HepG2 (cell line): ENCODE results near the gene CDHR5. TPM values are rescaled to one million over a fixed set of nuclear protein-coding genes. Genes with fewer than 3 reads are reported as not detected.

ENCODE experiments used
- AKAP8 ChIP-seq: sonication (generic); formaldehyde crosslinking; IDR thresholded peaks from 2 replicates; pipeline ENCODE4 v1.5.1; 2020; ENCODE audit warnings: mild to moderate bottlenecking, missing genetic modification reagents
- ASH2L ChIP-seq: fragments of 300-600, 200-600 bp; sonication (generic); IDR thresholded peaks from 2 replicates; pipeline ENCODE4 v1.7.0; 2017; ENCODE audit warnings: low read depth, mild to moderate bottlenecking, moderate library complexity, mixed read lengths, low read length; ENCODE audit not compliant: insufficient read length
- BCL6 ChIP-seq: IDR thresholded peaks from 2 replicates; pipeline ENCODE4 v1.6.1; 2016; ENCODE audit warnings: missing genetic modification reagents, missing compliant biosample characterization
- CERS6 ChIP-seq: sonication (generic); formaldehyde crosslinking; IDR thresholded peaks from 2 replicates; pipeline ENCODE4 v1.5.0; 2020; ENCODE audit warnings: missing genetic modification reagents
- ERF ChIP-seq: IDR thresholded peaks from 2 replicates; pipeline ENCODE4 v1.6.1; 2018; ENCODE audit warnings: missing biosample characterization, missing genetic modification reagents
- FOXJ3 ChIP-seq: sonication (generic); formaldehyde crosslinking; IDR thresholded peaks from 2 replicates; pipeline ENCODE4 v1.4.0; 2020; ENCODE audit warnings: missing genetic modification reagents, mild to moderate bottlenecking, borderline replicate concordance
- GFI1 ChIP-seq: sonication (generic); formaldehyde crosslinking; IDR thresholded peaks from 2 replicates; pipeline ENCODE4 v1.5.0; 2020; ENCODE audit warnings: missing genetic modification reagents, mild to moderate bottlenecking, borderline replicate concordance
- HINFP ChIP-seq: sonication (generic); formaldehyde crosslinking; IDR thresholded peaks from 2 replicates; pipeline ENCODE4 v1.4.0; 2020; ENCODE audit warnings: low read depth, mild to moderate bottlenecking, missing genetic modification reagents
- HNRNPLL ChIP-seq: fragments of 200-400 bp; formaldehyde crosslinking; IDR thresholded peaks from 2 replicates; pipeline ENCODE4 v1.6.1; 2017; ENCODE audit warnings: mild to moderate bottlenecking, low read depth, low read length; ENCODE audit not compliant: poor library complexity, severe bottlenecking
- HOXA5 ChIP-seq: sonication (generic); formaldehyde crosslinking; IDR thresholded peaks from 2 replicates; pipeline ENCODE4 v1.4.0; 2020; ENCODE audit warnings: missing genetic modification reagents
- JUNB ChIP-seq: sonication (generic); formaldehyde crosslinking; IDR thresholded peaks from 2 replicates; pipeline ENCODE4 v1.8.0; 2022; ENCODE audit warnings: missing genetic modification reagents, mild to moderate bottlenecking, borderline replicate concordance
- KLF11 ChIP-seq: IDR thresholded peaks from 2 replicates; pipeline ENCODE4 v1.6.1; 2016; ENCODE audit warnings: missing compliant biosample characterization
- MNT ChIP-seq: fragments of 450-650 bp; IDR thresholded peaks from 2 replicates; pipeline ENCODE4 v1.6.1; 2016
- NCOR1 ChIP-seq: fragments of 200-600 bp; sonication (generic); IDR thresholded peaks from 2 replicates; pipeline ENCODE4 v1.7.0; 2017; ENCODE audit warnings: antibody characterized with exemption, low read length, borderline replicate concordance
- NR2F6 ChIP-seq, 2 experiments: IDR thresholded peaks; 2 replicates each; pipeline ENCODE4 v1.6.1; 2016; ENCODE audit warnings: antibody characterized with exemption in 1 of 2, mild to moderate bottlenecking in 1 of 2
- POLR2A ChIP-seq, 2 experiments: IDR thresholded peaks; 2 replicates each; pipeline ENCODE4 v1.6.1; 2011; ENCODE audit warnings: low read depth in 2 of 2, low read length in 2 of 2, mild to moderate bottlenecking in 1 of 2, moderate library complexity in 1 of 2; ENCODE audit not compliant: insufficient read depth in 1 of 2
- RFXANK ChIP-seq: IDR thresholded peaks from 2 replicates; pipeline ENCODE4 v1.6.1; 2016
- ZFY ChIP-seq: sonication (generic); formaldehyde crosslinking; IDR thresholded peaks from 2 replicates; pipeline ENCODE4 v1.4.0; 2020; ENCODE audit warnings: missing genetic modification reagents
- ZNF17 ChIP-seq: sonication (generic); formaldehyde crosslinking; IDR thresholded peaks from 2 replicates; pipeline ENCODE4 v1.5.0; 2020; ENCODE audit warnings: mild to moderate bottlenecking, missing genetic modification reagents
- ZNF570 ChIP-seq: sonication (generic); formaldehyde crosslinking; IDR thresholded peaks from 2 replicates; pipeline ENCODE4 v1.4.0; 2020; ENCODE audit warnings: mild to moderate bottlenecking, missing genetic modification reagents, borderline replicate concordance
- ZNF772 ChIP-seq: sonication (generic); formaldehyde crosslinking; IDR thresholded peaks from 2 replicates; pipeline ENCODE4 v1.5.0; 2020; ENCODE audit warnings: mild to moderate bottlenecking, missing genetic modification reagents
- ZNF800 ChIP-seq: sonication (generic); formaldehyde crosslinking; IDR thresholded peaks from 2 replicates; pipeline ENCODE4 v1.4.0; 2020; ENCODE audit warnings: missing genetic modification reagents
- ZUFSP ChIP-seq: sonication (generic); formaldehyde crosslinking; IDR thresholded peaks from 2 replicates; pipeline ENCODE4 v1.9.0; 2021; ENCODE audit warnings: missing genetic modification reagents, mild to moderate bottlenecking, borderline replicate concordance
- polyA plus RNA-seq, 8 experiments: library from polyadenylated mRNA; depleted of rRNA in 3 of 8; stranded (reverse) in 7 of 8; unstranded in 1 of 8; fragments of >200 nt; fragmentation: Illumina TruSeq in 4 of 8; extraction: Trizol in 4 of 8; gene quantifications; 2 replicates each; pipeline versions ENCODE4 v1.2.1 to v1.2.3, GENCODE V29; 2011 to 2016; ENCODE audit warnings: low read depth in 4 of 8, missing spikeins in 1 of 8, mixed read lengths in 1 of 8; ENCODE audit not compliant: insufficient read depth in 1 of 8
- total RNA-seq, 5 experiments: library from RNA; depleted of rRNA; stranded (reverse); fragments of >200 nt; fragmentation: Illumina TruSeq; extraction: Trizol; gene quantifications; 2 replicates each; pipeline ENCODE4 v1.2.3, GENCODE V29; 2016; ENCODE audit warnings: low read depth in 1 of 5

Gene CDHR5
- total and polyA plus RNA-seq, 2 of the 13 experiments (the other 11 are each of a cell fraction or from before 2014, with no cell fraction given) = 0.46 to 0.71 TPM

GRCh38 chr11:655036-655726 is 30.4 kb upstream of the CDHR5 start (continued):
- TF ChIP-seq GFI1 (CRISPR knock-in tag) = peak; percentile 46; the same call in 1 of the 2 replicates
- TF ChIP-seq HINFP = no peak
- no peak for TF ChIP-seq KLF11 (CRISPR knock-in tag)
- 0 out of 2 replicates have a peak, but pooled peaks have one; percentile 14 for TF ChIP-seq BCL6 (CRISPR knock-in tag)
- TF ChIP-seq HOXA5 (CRISPR knock-in tag) = no peak
- TF ChIP-seq AKAP8 (CRISPR knock-in tag) = 0 out of 2 replicates have a peak, but pooled peaks have one; percentile 25
- TF ChIP-seq CERS6 (CRISPR knock-in tag) = no peak
- TF ChIP-seq POLR2A (IDR thresholded peaks at IDR 0.05; ENCODE audit: insufficient read depth in 1 of 2, low read depth in 2 of 2, low read length in 2 of 2) = peak in 1 of 2 experiments; percentile 40; a peak in 1 of 4 replicates
- TF ChIP-seq HNRNPLL = peak; percentile 68
- no peak for TF ChIP-seq NR2F6 (IDR thresholded peaks at IDR 0.05)
- 0 out of 2 replicates have a peak, but pooled peaks have one; percentile 38 for TF ChIP-seq NR2F6 (CRISPR knock-in tag; IDR thresholded peaks at IDR 0.05)
- no peak for TF ChIP-seq ZUFSP
- peak; percentile 48; the same call in 1 of the 2 replicates for TF ChIP-seq NCOR1
- TF ChIP-seq RFXANK (CRISPR knock-in tag) = no peak
- no peak for TF ChIP-seq JUNB
- no peak for TF ChIP-seq ZNF772 (CRISPR knock-in tag)
- peak; percentile 14; the same call in 1 of the 2 replicates for TF ChIP-seq FOXJ3
- TF ChIP-seq MNT = 0 out of 2 replicates have a peak, but pooled peaks have one; percentile 21
- TF ChIP-seq ZNF17 = no peak
- TF ChIP-seq ZNF800 (CRISPR knock-in tag) = peak; percentile 27; the same call in 1 of the 2 replicates
- 0 out of 2 replicates have a peak, but pooled peaks have one; percentile 33 for TF ChIP-seq ERF (CRISPR knock-in tag)
- TF ChIP-seq ZFY (CRISPR knock-in tag) = peak; percentile 75
- no peak for TF ChIP-seq ZNF570 (CRISPR knock-in tag)
- peak; percentile 45 for TF ChIP-seq ASH2L
